ENCODE data around the gene AFAP1.

The AFAP1 gene

GRCh38 chr4:7939377-7940108 lies at the start of gene AFAP1:
TSS of gene AFAP1 (minus strand) at chr4:7939861. CDS start at chr4:7872078, 67,783 bp downstream.
- DNase-seq (ENCODE audit: low spot score) = peak; percentile 100

- peak; percentile 58 for DNase-seq (ENCODE audit: low spot score)
These were observed 48.8 kb upstream of the AFAP1 start for GRCh38 chr4:7988437-7988836.

- DNase-seq (ENCODE audit: low spot score) = peak; percentile 82
These were observed 47.7 kb upstream of the AFAP1 start for GRCh38 chr4:7987148-7987989.

- DNase-seq (ENCODE audit: low spot score) = no peak
These were observed 46.3 kb upstream of the AFAP1 start for GRCh38 chr4:7985891-7986441.

GRCh38 chr4:7985072-7985471 lies 45.4 kb upstream of the AFAP1 start:
- DNase-seq (ENCODE audit: low spot score) = no peak

GRCh38 chr4:7984286-7984925 lies 44.7 kb upstream of the AFAP1 start:
- no peak for DNase-seq (ENCODE audit: low spot score)

- DNase-seq (ENCODE audit: low spot score) = no peak
These were observed 43.6 kb upstream of the AFAP1 start for GRCh38 chr4:7983296-7983695.

- no peak for DNase-seq (ENCODE audit: low spot score)
These were observed 42.2 kb upstream of the AFAP1 start for GRCh38 chr4:7981738-7982394.

GRCh38 chr4:7980036-7980435 lies 40.4 kb upstream of the AFAP1 start:
- DNase-seq (ENCODE audit: low spot score) = no peak

GRCh38 chr4:7979652-7979968 lies 39.9 kb upstream of the AFAP1 start:
- DNase-seq (ENCODE audit: low spot score) = no peak

- no peak for DNase-seq (ENCODE audit: low spot score)
These were observed 39.4 kb upstream of the AFAP1 start for GRCh38 chr4:7978907-7979651.

GRCh38 chr4:7978489-7978888 lies 38.8 kb upstream of the AFAP1 start:
- no peak for DNase-seq (ENCODE audit: low spot score)

- DNase-seq (ENCODE audit: low spot score) = no peak
These were observed 37.0 kb upstream of the AFAP1 start for GRCh38 chr4:7976634-7977033.

- no peak for DNase-seq (ENCODE audit: low spot score)
These were observed 36.4 kb upstream of the AFAP1 start for GRCh38 chr4:7976025-7976424.

GRCh38 chr4:7974425-7974824 lies 34.8 kb upstream of the AFAP1 start:
- DNase-seq (ENCODE audit: low spot score) = no peak

- peak; percentile 66 for DNase-seq (ENCODE audit: low spot score)
These were observed 33.9 kb upstream of the AFAP1 start for GRCh38 chr4:7973545-7973981.

GRCh38 chr4:7971881-7972500 lies 32.3 kb upstream of the AFAP1 start:
- DNase-seq (ENCODE audit: low spot score) = no peak

- no peak for DNase-seq (ENCODE audit: low spot score)
These were observed 31.5 kb upstream of the AFAP1 start for GRCh38 chr4:7971159-7971631.

- no peak for DNase-seq (ENCODE audit: low spot score)
These were observed 30.8 kb upstream of the AFAP1 start for GRCh38 chr4:7970361-7970946.

GRCh38 chr4:7968262-7968896 lies 28.7 kb upstream of the AFAP1 start:
- no peak for DNase-seq (ENCODE audit: low spot score)

Measured in AG20443 (cell line).